Measurements from ENCODE around the gene TENM3. TPM values are rescaled to one million over a fixed set of nuclear protein-coding genes. Genes with fewer than 3 reads are reported as not detected.

Gene TENM3
- polyA plus RNA-seq, 3 donors = 13.3 to 21.5 (median 16.6) TPM

DNA sequence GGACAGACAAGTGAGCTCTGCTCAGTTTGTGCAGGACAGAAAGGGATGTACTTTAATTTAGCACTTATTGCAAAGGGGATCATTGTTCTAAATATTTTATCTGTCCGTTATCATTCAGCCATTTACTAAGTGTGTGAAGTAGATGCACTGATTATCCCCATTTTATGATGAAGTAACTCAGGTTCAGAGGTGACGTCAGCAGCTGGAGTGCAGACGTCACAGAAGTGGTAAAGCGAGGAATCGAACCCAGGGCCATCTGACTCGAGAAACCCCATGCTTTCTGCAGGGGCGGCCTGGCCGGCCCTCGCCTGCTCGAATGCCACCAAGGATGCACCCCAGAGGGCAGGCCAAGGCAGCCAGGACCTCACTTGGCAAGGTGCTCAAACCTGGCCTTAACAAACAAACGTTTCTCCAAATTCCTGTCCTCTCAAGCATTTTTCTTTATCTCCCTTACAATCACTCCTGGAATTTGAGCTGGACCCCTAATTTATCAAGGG lies 599.0 kb downstream of the TENM3 start:
- DNase-seq (ENCODE audit: extremely low read depth in 1 of 11, low read depth in 9 of 11, low spot score in 4 of 11) = no peak

- no peak for DNase-seq (ENCODE audit: extremely low read depth in 1 of 11, low read depth in 9 of 11, low spot score in 4 of 11)
These were observed 599.7 kb downstream of the TENM3 start for GRCh38 chr4:182842759-182843390.

- DNase-seq (ENCODE audit: extremely low read depth in 1 of 11, low read depth in 9 of 11, low spot score in 4 of 11) = no peak
These were observed 600.7 kb downstream of the TENM3 start for GRCh38 chr4:182843808-182844325.

DNA sequence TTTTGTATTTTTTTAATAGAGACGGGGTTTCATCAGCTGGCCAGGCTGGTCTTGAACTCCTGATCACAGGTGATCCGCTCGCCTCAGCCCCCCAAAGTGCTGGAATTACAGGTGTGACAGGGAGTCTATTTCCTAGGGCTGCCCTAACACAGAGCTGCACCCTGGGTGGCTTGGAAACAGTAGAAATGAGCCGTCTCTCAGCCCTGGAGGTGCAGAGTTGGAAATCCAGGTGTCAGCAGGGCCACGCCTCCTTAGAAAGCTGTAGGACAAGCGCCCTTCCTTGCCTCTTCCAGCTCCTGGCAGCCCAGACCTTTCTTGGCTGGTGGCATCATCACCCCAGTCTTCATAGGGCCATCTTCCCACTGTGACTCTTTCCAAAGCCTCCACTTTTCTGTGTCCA lies 602.4 kb downstream of the TENM3 start:
- DNase-seq (ENCODE audit: extremely low read depth in 1 of 11, low read depth in 9 of 11, low spot score in 4 of 11) = no peak

GRCh38 chr4:182846036-182846435 lies 602.8 kb downstream of the TENM3 start:
- no peak for DNase-seq (ENCODE audit: extremely low read depth in 1 of 11, low read depth in 9 of 11, low spot score in 4 of 11)

- no peak for DNase-seq (ENCODE audit: extremely low read depth in 1 of 11, low read depth in 9 of 11, low spot score in 4 of 11)
These were observed 604.6 kb downstream of the TENM3 start for GRCh38 chr4:182847576-182848450.

DNA sequence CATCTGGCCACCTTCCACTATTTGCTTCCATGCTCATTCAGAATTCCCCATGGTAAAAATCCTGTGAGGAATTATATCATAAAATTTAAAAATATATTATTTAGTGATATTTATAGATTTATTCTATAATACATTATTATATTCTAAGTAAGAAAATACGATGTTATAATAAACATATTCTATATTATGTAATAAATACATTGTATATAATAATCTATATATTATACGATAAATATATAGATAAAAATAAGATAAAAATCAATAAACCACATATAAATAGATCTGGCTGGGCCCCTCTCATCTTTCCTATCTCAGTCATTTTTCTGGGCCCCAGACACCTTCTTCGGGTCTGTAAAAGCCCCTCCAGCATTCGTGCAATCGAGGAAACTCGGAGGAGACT lies 605.5 kb downstream of the TENM3 start:
- no peak for DNase-seq (ENCODE audit: extremely low read depth in 1 of 11, low read depth in 9 of 11, low spot score in 4 of 11)
